GM21723 (cell line): ENCODE results near the gene LGR5.

Source experiments
- ATAC-seq: cut with Tn5 transposase; IDR thresholded peaks from one replicate; pipeline ENCODE4 v1.9.1; 2021; ENCODE audit warnings: mild to moderate bottlenecking, moderate library complexity; ENCODE audit not compliant: unreplicated experiment

The LGR5 gene

DNA sequence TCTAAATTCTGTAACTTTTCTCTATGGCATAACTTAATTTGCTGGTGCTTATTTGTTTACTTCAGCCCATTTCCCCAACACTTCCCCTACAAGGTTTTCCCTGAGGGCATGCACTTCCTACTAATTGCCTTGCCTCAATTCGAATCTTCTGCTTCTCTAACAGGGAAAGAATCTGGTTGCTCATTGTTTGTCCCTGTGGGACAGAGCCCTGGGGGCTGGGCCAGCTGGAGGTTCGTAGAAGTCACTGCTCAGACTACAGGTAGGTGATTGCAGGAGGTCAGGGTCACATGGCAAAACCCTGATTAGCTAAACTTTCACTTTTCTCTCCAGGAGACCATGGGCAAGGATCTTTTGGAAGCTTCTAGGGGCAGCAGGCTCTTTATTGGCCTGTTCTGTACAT lies 152.0 kb downstream of the LGR5 start:
- no peak for ATAC-seq

DNA sequence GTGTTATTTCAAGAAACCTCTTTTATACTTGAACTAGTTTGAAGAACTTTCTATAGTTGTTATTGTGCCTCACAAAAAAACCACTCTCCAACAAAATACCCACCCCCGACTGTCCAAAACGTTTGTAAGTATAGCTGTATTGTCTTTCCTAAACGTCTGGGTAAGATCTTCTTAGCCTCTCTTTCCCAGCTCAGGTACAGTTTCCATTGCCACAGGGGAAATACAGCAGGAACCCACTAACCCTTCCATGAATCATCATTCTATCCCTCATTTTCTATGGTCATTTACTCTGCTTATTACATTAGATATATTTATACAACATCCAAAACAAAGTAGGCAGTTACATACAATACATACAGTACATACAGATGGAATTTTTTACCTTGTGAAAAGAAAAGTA lies 153.2 kb downstream of the LGR5 start:
- no peak for ATAC-seq

DNA sequence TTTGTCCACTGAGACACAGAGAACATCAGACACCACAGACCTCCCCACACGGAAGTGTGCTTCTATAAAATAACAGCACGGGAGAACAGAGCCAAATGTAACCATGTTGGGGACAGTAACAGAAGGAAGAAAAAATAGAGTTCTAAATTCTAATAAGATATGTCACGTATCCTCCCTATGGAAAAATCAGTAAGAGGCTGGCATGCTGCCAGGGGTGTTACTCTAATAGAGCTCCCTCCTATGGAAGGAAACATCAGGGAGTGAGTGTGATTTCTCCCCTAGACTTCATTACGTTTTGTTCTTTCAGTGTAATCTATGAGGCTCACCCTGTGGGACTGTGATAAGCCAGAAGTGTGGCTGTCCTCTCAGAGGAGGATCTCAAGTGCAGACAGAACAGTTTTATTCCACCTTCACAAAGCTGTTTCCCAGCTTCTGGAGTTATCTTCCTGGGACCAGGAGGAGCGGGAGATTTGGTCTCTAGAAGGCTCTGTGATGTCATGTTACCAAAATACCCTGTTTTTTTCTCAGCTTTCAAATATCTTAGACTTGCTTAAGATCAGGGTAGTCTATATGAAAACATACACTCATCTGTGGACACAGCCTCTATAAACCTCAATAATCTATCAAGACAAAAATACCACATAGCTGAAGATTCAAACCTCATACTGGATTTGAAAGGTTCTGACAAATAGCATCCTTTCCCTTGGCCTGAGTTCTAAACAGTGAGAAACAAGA lies 154.8 kb downstream of the LGR5 start:
- ATAC-seq = no peak

DNA sequence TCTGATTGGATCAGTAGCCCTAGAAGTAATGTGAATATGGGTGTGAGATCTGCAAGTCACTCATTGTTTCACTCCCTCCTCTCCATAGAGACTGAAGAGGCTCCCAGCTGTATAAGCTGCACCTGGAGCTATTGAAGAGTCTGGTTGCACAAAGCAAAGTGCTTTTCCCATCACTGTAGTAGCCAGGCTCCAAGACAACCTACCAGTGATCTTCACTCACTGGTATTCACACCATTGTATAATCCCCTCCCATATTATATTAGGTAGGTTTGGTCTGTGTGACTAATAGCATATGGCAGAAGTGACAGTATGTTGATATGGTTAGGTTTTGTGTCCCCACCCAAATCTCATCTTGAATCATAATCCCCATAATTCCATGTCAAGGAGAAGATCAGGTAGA lies 159.6 kb downstream of the LGR5 start:
- ATAC-seq = no peak

DNA sequence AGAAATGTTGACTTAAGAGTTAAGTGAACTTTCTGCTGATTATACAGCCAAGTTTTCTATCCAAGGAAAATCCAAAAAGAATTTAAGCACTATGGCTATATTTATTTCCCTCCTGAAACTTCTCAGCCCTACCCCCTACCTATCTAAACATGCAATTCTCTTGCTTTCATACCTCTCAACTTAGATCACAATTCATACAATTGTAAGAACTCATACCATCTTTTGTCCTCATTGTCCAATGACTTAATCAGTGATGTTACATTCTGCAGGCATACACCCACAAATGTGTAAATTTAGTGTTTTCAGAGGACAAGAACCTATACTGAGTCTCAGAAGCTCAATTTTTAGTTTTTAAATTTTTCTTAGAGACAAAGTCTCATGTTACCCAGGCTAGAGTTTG lies 161.9 kb downstream of the LGR5 start:
- ATAC-seq = no peak

DNA sequence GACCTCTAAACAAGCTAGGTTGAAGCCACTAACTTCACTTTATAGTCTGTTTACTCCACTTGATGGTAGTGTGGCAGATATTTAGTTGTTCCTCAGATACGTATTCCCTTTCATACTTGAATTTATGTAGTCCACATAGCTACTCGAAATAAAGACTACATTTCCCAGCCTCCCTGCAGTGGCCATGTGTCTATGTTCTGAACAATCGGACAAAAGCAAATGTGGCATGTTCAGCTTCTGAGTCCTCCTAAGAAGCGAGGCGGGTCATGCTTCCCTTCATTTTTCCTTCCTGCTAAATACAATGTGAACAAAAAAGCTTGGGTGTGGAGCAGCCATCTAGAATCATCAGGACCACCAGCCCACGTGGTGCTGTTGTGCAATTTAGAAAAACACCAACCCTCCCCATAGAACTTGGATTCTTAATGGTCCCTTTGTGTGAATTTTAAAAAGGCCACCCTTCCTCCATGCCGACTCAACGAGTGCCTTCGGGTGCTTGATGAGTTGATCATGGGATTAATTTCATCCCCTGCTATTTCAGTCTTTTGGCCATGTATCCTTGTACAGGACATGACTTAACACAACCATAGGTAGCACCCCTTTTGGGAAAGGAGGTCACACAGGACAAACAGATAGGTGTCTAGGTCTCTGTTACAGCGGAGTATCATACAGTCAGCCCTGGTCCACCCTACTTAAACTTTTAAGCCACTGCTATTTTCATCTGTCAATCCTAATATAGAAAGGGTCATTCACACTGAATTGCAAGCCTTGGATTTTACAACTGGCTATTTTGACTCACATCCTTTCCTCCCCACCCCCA lies 163.4 kb downstream of the LGR5 start:
- no peak for ATAC-seq

DNA sequence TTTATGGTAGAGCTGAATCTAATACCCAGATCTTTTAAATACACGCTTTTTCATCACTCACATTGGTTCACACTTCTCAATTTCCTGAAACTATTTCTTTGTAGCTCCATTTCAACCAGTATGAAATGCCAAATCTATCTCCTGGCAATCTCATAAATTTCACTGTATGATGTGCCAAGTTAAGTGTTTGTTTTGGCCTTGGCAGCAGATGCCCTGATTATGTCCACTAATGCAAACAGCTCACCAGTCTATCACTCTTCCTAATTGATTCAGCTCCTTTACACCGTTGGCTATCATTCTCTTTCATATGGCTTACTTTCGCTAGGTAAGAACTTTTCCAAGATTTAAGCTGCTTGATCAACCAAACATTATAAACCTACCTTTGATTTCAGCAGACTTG lies 165.4 kb downstream of the LGR5 start:
- no peak for ATAC-seq

DNA sequence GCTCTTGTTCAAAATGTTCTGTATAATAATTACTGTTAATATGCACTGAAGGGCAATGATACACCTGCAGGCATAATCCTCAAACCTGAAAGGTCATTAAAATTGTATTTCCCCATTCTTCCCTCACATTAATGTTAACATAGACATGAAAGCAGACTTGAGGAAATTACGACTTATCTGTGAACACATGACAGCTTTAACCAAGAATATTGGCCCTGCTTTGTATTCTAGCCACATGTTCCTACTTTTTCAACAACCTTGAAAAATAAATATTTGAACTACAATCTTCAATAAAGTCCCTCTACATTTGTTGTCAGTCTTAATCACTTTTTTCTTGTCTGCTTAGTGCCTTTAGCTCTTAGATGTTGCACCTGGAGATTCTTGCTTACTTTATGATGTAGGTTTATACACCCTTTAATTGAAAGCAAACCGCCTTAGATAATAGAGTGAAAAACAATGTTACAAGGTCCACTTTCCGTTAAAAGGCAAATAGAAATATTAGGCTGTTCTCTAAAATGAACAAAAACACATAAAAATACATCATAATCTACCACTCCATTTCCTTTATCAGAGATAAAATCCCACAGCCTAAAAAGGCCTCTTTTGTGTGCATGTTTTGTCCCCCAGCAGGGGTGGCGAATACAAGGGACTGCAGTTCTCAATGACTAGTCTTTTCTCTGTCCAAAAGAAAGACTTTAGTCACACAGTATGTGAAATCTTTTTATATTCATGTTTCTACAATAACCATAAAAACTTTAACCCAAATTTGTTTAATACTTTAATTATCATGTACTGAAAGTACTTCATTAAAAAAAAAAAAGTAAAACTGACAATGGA lies 168.1 kb downstream of the LGR5 start:
- no peak for ATAC-seq

DNA sequence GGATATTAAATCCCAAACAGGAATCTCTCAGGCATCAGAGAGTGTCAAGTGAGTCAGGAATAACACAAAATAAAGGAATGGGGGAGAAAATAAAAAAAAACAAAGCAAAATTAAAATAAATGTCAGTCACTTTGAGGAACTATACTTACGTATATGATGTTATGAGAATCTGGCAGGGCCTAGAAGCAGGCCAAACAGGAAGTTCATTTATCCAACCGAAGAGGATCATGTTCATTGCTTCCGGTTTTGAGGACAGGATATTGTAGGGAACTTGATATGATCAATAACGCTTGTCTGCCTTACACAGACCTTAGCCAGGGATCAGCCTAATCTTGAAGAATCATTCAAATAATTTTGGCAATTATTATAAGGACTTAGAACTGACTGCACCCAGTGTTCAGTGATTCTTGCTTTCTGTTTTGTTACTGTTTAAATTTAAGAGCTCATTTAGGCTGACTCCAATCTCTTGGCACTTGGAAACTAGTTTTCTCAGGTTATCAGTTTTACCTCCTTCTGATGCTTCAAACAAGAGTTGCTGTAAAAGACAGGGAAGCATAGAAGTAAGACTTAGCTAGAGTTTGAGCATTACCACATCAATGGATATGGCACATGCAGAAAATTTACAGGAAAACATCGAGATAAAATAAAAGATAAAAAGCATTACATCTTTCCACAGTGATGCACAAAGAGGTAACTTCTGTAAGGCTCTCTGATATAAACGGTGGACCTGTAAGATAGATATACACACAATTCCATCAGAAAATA lies 170.6 kb downstream of the LGR5 start:
- no peak for ATAC-seq

DNA sequence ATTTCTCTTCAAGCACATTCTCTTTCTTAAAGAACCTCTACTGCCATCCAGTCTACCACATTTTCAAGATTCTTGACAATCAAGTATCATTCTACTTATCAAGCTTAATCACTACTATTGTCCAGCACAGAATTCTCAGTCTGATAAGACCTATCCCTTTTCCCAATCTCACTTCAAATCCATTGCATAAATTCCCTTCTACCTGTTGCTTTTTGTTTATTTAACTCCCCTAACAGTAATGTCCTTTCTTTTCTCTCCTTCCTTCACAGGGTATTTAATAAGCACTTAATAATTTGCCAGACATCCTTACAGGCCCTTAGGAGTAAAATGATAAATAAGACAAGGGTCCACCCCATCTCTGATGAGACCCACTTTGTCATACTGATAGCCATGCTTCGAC lies 182.3 kb downstream of the LGR5 start:
- ATAC-seq = no peak

DNA sequence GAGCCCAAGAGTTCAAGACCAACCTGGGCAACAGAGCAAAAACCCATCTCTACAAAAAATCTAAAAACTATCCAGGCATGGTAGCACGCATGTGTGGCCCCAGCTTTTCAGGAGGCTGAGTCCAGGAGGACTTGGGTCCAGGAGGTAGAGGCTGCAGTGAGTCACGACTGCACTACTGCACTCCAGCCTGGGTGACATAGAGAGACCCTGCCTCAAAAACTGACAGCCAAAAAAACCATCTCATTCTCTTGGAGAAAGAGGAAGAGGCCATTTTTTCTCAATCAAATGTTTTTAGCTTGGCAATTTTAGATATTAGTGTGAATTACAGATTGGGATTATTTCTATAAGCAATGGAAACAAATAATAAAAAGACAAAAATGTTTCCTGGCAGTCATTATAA lies 185.9 kb downstream of the LGR5 start:
- ATAC-seq = no peak

DNA sequence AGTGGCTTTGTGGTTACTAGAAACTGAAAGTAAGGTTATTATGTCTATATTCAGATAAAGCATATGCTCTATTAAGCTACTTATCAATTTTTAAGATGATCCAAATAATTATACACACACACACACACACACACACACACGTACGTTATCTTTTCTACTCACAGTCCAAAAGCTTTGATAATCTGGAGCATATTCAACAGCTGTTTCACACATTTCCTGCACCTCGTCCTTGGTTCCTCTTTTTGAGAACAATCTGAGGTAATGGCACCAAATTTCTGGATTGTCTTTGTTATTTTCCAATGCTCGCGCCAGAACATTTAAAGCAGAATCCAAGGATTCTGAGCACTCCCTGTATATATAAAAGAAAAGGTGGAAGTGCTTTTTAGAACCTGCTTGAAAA lies 186.5 kb downstream of the LGR5 start:
- peak; percentile 81 for ATAC-seq

DNA sequence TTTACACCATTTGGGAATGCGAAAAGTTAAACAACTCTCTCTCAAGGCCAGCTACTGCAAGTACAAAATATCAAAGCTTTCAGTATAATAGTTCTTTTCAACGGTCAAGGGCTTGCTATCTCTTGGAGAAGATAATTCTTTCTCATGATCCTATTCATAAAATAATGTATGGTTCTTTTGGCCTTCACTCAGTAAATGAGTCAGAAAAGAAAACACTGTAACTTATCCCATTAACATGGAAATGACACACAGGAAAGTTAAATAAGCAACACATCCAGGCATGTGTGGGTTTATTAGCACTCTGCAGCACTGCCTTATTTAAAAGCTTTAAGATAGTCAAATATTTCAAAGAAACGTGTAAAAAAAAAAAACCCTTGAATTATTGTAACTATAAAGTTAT lies 187.2 kb downstream of the LGR5 start:
- no peak for ATAC-seq

DNA sequence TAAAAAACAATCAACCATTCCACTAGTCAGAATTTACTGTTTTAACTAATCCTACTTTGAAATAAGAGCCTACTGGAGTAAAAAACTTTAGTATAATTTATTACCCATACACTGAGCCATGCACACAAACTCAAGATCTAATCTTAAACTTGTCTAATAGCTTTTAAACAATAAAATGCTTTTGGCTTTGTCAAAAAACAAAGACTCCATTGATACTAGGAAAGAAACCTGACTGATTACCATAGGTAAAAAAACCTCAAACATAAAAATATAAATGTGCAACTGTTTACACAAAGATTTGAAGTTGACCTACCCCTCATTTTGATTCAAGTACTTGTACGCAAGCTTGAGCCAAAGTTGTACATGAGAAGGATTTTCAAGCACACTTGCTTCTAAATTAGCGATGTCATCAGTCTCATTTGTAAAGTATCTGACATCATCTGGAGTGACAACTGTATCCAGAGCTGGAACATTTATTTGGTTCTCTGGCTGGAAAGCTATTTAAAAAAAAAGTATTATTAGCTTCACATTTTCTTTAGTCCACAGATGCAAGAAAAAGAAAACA lies 187.9 kb downstream of the LGR5 start:
- no peak for ATAC-seq
